ENCODE measurements around the gene AGR2.

DNA sequence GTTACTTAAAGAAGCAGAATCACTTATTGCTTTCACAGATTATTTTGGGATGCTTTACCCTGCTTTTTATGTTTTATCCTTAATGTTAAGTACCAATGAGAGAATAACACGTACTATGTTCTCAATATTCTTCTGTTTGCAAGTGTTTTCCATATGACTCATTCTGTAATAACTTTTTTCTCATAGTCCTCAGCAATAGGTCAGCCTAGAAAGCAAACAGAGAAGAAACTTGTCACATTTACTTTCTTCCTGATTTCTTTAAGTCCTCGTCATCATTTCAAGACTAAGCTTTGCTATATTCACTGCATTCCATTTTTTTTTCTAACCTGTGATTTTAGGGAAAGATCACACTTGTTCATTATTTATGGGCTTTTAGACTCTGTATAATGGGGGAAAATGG is 6.8 kb upstream of the AGR2 start:
- TF ChIP-seq BHLHE40 (IDR thresholded peaks at IDR 0.05; ENCODE audit: borderline replicate concordance) (no peak), SUZ12 (IDR thresholded peaks at IDR 0.05) (no peak), FOXM1 (IDR thresholded peaks at IDR 0.05; ENCODE audit: borderline replicate concordance) (no peak), HDGF (IDR thresholded peaks at IDR 0.05; ENCODE audit: borderline replicate concordance) (no peak), FOXA1 (IDR thresholded peaks at IDR 0.05) (no peak), ELF4 (IDR thresholded peaks at IDR 0.05) (no peak), ARNT (IDR thresholded peaks at IDR 0.05) (no peak), CTBP1 (IDR thresholded peaks at IDR 0.05; ENCODE audit: borderline replicate concordance) (no peak), NFRKB (IDR thresholded peaks at IDR 0.05) (no peak), PKNOX1 (IDR thresholded peaks at IDR 0.05) (no peak), SP1 (IDR thresholded peaks at IDR 0.05) (no peak)

Measured in HEK293T (cell line).